ENCODE measurements around the gene ICE2. TPM values are rescaled to one million over a fixed set of nuclear protein-coding genes. Genes with fewer than 3 reads are reported as not detected.

ICE2 gene
- total RNA-seq, 1 donor from 2014 or later, result 85.1 TPM

DNA sequence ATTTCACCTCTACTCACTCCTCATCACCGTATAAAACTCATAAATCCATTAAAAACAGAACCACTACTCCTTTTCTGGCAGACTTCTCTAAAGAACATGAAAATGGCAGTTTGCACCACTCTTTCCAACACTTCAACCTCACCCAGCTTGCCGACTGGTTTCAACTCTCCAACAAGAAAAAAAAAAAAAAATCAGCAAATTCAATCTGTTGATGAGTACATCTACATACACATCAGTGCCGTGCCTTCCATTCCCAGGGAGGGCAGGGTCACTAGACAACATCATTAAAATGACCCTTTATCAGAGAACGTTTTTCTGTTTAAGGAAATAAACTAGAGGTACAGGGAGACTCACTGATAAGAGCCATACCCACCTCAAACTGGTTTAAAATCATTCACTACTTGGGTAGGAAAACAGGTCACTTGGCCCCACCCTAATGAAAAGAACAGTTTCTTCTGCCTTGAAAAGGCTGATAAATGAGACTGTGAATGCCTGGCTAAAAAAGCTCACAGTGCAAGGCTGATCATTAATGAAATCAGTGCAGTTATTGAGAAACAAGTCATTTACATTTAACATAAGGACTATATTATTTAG is 87.1 kb downstream of the ICE2 start:
- H3K36me3 Mint-ChIP-seq (ENCODE audit: insufficient read depth), result peaks cover 17% of the 10 kb centered on the region
- H3K4me1 Mint-ChIP-seq (ENCODE audit: low read depth), result peaks cover 75% of the 10 kb centered on the region
- peaks cover 5% of the 10 kb centered on the region for H3K9me3 Mint-ChIP-seq (ENCODE audit: low read depth)
- H3K4me3 Mint-ChIP-seq (ENCODE audit: low read depth), result peak overlapping the region; percentile 6
- H3K27me3 Mint-ChIP-seq, result no peaks in the 10 kb centered on the region
- H3K27ac Mint-ChIP-seq, result peak overlapping the region; percentile 79
- DNase-seq (ENCODE audit: low spot score, unreplicated experiment), result no peak
- TF ChIP-seq, protein P1, sequence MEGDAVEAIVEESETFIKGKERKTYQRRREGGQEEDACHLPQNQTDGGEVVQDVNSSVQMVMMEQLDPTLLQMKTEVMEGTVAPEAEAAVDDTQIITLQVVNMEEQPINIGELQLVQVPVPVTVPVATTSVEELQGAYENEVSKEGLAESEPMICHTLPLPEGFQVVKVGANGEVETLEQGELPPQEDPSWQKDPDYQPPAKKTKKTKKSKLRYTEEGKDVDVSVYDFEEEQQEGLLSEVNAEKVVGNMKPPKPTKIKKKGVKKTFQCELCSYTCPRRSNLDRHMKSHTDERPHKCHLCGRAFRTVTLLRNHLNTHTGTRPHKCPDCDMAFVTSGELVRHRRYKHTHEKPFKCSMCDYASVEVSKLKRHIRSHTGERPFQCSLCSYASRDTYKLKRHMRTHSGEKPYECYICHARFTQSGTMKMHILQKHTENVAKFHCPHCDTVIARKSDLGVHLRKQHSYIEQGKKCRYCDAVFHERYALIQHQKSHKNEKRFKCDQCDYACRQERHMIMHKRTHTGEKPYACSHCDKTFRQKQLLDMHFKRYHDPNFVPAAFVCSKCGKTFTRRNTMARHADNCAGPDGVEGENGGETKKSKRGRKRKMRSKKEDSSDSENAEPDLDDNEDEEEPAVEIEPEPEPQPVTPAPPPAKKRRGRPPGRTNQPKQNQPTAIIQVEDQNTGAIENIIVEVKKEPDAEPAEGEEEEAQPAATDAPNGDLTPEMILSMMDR (IDR thresholded peaks at IDR 0.05; ENCODE audit: unreplicated experiment), result no peak

DNA sequence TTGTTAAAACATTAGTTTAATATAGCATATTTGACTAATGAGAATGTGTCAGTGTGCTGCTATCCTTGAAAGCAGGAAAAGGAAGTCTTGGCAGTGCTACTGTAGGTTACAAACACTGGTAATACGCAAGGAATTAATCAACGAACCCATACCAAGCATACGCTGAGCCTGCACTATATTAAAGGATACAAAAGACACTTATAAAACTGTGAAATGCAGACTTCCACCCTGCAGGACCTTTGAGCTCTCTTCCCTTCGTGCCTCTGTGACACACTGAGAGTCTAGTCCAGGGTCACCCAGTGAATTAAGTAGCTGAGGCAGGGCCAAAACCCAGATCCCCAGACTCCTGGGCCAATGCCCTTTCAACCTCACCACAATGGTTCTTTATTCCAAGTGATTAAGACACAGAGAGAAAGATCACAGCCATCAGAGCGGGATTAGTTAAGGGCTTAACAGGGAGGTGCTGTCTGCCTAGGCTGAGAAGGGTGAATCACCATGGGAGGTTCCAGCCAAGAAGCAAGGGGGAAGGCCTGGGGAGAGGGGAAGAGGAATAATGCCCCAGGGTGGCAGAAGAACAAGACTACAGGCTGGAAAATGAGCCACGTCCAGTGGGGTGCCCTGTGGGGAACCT is 88.0 kb downstream of the ICE2 start:
- DNase-seq (ENCODE audit: low spot score, unreplicated experiment), result no peak
- TF ChIP-seq, protein P1 (IDR thresholded peaks at IDR 0.05; ENCODE audit: unreplicated experiment), result no peak
- H3K36me3 Mint-ChIP-seq (ENCODE audit: insufficient read depth), result peaks cover 19% of the 10 kb centered on the region
- H3K9me3 Mint-ChIP-seq (ENCODE audit: low read depth), result peaks cover 5% of the 10 kb centered on the region
- H3K4me3 Mint-ChIP-seq (ENCODE audit: low read depth), result peak overlapping the region; percentile 0
- peaks cover 69% of the 10 kb centered on the region for H3K4me1 Mint-ChIP-seq (ENCODE audit: low read depth)
- H3K27ac Mint-ChIP-seq, result peak overlapping the region; percentile 51
- H3K27me3 Mint-ChIP-seq, result no peaks in the 10 kb centered on the region

DNA sequence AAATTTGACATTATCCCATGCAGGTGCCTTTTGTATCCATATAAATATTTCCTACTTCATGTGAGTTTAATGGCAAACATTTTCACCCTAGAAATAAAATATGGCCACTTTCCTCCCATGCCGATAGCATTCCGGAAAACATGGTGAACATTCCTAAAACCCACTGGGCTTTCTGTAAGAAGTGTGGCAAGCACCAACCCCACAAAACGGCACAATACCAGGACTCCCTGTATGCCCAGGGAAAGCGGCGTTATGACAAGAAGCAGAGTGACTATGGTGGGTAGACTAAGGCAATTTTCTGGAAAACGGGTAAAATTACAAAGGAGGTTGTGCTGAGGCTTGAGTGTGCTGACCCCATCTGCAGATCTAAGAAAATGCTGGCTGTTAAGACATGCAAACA is 88.7 kb downstream of the ICE2 start:
- DNase-seq (ENCODE audit: low spot score, unreplicated experiment), result no peak
- Mint-ChIP-seq H3K4me1 (ENCODE audit: low read depth) (peaks cover 63% of the 10 kb centered on the region), H3K9me3 (ENCODE audit: low read depth) (peaks cover 5% of the 10 kb centered on the region), H3K27me3 (no peaks in the 10 kb centered on the region), H3K36me3 (ENCODE audit: insufficient read depth) (peaks cover 19% of the 10 kb centered on the region), H3K4me3 (ENCODE audit: low read depth) (no peak overlapping the region), H3K27ac (no peak overlapping the region)
- TF ChIP-seq, protein P1 (IDR thresholded peaks at IDR 0.05; ENCODE audit: unreplicated experiment), result no peak

DNA sequence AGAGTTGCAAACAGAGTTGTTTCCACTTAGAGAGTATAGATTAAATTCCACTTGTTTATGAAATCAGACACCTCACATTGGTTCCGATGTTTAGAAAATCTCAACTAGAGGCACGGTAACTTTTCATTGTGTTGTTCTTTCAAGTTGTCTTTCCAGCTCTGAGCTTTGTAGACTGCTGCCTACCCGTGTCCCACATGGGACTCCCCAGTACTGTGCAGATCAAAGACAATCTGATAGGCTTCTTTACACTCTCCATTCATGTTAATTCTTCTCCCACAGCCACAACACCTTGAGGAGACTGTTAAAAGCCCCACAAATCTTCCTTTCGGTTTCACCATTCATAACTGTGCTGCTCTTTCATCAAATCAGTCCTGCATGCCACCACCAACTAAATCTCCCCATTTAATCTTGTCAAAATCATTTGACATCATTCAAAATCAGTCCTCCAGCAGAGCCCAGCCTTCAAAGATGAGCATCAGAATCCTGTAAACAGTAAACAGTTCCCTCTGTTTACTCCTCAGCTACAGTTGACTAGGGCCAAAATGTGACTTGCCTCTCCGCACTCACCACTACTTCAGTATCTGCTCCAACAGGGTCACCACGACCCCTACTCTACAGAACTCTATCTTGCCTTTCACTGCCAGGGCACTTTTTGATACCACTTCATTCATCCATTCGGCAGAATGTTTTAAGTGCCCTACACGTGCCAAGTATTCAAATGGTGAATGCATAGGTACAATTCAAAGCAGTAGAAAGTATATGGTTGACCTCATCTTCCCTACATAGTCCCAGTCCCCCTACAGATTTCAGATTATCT is 89.5 kb downstream of the ICE2 start:
- H3K27me3 Mint-ChIP-seq, result no peaks in the 10 kb centered on the region
- peaks cover 5% of the 10 kb centered on the region for H3K9me3 Mint-ChIP-seq (ENCODE audit: low read depth)
- H3K36me3 Mint-ChIP-seq (ENCODE audit: insufficient read depth), result peaks cover 19% of the 10 kb centered on the region
- H3K4me3 Mint-ChIP-seq (ENCODE audit: low read depth), result no peak overlapping the region
- peak overlapping the region; percentile 5 for H3K27ac Mint-ChIP-seq
- TF ChIP-seq, protein P1 (IDR thresholded peaks at IDR 0.05; ENCODE audit: unreplicated experiment), result no peak
- no peak for DNase-seq (ENCODE audit: low spot score, unreplicated experiment)
- H3K4me1 Mint-ChIP-seq (ENCODE audit: low read depth), result peaks cover 55% of the 10 kb centered on the region

DNA sequence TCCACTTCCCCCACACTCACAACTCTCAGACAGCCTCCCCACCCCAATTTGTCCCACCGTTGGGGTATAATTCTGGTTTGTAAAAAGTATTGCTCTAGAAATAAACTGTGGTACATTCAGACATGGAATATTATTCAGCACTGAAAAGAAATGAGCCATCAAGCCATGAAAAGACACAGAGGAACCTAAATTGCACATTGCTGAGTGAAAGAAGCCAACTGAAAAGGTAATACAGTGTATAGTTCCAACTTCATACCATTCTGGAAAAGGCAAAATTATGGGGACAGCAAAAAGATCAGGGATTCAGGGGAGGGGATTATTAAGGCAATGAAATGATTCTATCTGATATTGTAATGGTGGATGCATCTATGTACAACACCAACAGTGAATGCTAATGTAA is 91.6 kb downstream of the ICE2 start:
- Mint-ChIP-seq H3K4me3 (ENCODE audit: low read depth) (no peak overlapping the region), H3K4me1 (ENCODE audit: low read depth) (peaks cover 35% of the 10 kb centered on the region), H3K36me3 (ENCODE audit: insufficient read depth) (peaks cover 28% of the 10 kb centered on the region), H3K27me3 (no peaks in the 10 kb centered on the region), H3K27ac (no peak overlapping the region), H3K9me3 (ENCODE audit: low read depth) (peaks cover 5% of the 10 kb centered on the region)
- TF ChIP-seq, protein P1 (IDR thresholded peaks at IDR 0.05; ENCODE audit: unreplicated experiment), result no peak
- no peak for DNase-seq (ENCODE audit: low spot score, unreplicated experiment)

Data from progenitor cell of endocrine pancreas (in vitro differentiated cells).